SK-N-SH treated with all-trans-retinoic acid at 6 μM for 48 hours (cell line): ENCODE results near the gene EML4.

Source experiments
- ZFP3 ChIP-seq: fragments of 250-450 bp; sonication (Bioruptor Pico); IDR thresholded peaks from 2 replicates; pipeline ENCODE4 v1.5.0; 2020; ENCODE audit warnings: mild to moderate bottlenecking, moderate library complexity
- ZNF70 ChIP-seq: fragments of 450-650 bp; formaldehyde crosslinking; IDR thresholded peaks from 2 replicates; pipeline ENCODE4 v1.5.0; 2020; ENCODE audit warnings: mild to moderate bottlenecking, moderate library complexity
- TF ChIP-seq, protein P1 (sequence below): fragments of 250-450 bp; sonication (Bioruptor Pico); IDR thresholded peaks from 2 replicates; pipeline ENCODE4 v1.8.0; 2020; ENCODE audit warnings: mild to moderate bottlenecking, moderate library complexity, borderline replicate concordance
- TF ChIP-seq, protein P2 (sequence below): fragments of 250-450 bp; sonication (Bioruptor Pico); IDR thresholded peaks from 2 replicates; pipeline ENCODE4 v1.5.1; 2020; ENCODE audit warnings: low read depth, mild to moderate bottlenecking, moderate library complexity

DNA sequence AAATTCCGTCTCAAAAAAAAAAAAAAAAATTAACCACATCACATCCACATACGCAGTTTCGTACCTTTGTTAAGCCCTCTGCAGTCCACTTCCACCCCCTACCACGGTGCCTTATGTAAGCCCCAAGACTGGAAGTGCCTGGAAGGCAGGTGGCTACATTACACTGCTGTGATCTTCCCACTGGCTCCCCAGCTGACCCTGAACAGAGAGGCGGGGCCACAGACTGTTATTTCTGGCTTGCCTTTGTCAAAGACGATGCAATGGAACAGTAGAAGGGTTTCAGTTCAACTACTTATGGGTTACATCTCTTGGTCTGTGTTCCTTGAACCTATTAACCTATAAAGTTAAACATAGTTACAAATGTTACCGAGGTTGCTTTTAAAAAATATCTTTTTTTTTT is 207.6 kb downstream of the EML4 start:
- TF ChIP-seq ZNF70 (CRISPR knock-in tag) (no peak), ZFP3 (CRISPR knock-in tag) (no peak)
- TF ChIP-seq, protein P1, sequence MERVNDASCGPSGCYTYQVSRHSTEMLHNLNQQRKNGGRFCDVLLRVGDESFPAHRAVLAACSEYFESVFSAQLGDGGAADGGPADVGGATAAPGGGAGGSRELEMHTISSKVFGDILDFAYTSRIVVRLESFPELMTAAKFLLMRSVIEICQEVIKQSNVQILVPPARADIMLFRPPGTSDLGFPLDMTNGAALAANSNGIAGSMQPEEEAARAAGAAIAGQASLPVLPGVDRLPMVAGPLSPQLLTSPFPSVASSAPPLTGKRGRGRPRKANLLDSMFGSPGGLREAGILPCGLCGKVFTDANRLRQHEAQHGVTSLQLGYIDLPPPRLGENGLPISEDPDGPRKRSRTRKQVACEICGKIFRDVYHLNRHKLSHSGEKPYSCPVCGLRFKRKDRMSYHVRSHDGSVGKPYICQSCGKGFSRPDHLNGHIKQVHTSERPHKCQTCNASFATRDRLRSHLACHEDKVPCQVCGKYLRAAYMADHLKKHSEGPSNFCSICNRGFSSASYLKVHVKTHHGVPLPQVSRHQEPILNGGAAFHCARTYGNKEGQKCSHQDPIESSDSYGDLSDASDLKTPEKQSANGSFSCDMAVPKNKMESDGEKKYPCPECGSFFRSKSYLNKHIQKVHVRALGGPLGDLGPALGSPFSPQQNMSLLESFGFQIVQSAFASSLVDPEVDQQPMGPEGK (CRISPR knock-in tag): no peak
- TF ChIP-seq, protein P2, sequence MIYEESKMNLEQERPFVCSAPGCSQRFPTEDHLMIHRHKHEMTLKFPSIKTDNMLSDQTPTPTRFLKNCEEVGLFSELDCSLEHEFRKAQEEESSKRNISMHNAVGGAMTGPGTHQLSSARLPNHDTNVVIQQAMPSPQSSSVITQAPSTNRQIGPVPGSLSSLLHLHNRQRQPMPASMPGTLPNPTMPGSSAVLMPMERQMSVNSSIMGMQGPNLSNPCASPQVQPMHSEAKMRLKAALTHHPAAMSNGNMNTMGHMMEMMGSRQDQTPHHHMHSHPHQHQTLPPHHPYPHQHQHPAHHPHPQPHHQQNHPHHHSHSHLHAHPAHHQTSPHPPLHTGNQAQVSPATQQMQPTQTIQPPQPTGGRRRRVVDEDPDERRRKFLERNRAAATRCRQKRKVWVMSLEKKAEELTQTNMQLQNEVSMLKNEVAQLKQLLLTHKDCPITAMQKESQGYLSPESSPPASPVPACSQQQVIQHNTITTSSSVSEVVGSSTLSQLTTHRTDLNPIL (CRISPR knock-in tag): no peak
